ENCODE data around the gene NTS.
A peak's percentile ranks its signal among the peaks of the same experiment; 100 is the strongest.

The NTS gene

GRCh38 chr12:85874031-85874461 lies at the start of gene NTS:
NTS (plus strand) TSS chr12:85874295; CDS start chr12:85874404, 109 bp downstream.
- DNase-seq (ENCODE audit: low read depth), result no peak
- in situ Hi-C loops (cut with HindIII; ENCODE audit: low sequenced_read_pairs), result loop anchor here (25.0 kb wide), 2 partner anchors 312 to 387 kb away; no protein-coding TSS in a partner anchor
- peak; percentile 17 for TF ChIP-seq CTCF (IDR thresholded peaks at IDR 0.05; ENCODE audit: low read depth, low read length, missing control alignments)
- no peak within 1 kb of the TSS for H3K4me3 ChIP-seq (ENCODE audit: low read depth, low read length)

DNA sequence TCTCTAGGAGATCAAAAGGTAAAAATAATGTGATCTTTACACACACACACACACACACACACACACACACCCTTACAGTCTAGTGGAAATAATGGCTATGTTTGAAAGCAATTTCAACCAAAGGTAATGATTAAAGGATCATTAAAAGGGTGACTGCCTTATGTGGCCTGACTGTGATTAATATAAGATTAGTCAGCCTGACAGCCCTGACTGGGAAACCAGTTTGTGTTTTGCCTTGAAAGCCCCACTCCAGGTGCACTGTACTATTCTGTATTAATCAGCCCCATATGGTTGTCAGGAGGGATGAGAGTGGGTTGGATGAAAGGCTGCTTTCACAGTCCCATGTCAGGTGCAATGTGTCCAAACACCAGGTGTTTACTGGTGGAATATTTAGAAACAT lies 48.3 kb upstream of the NTS start:
- no peak overlapping the region for H3K4me3 ChIP-seq (ENCODE audit: low read depth, low read length)
- no peak for DNase-seq (ENCODE audit: low read depth)
- in situ Hi-C loops (cut with HindIII; ENCODE audit: low sequenced_read_pairs), result no loop called here
- no peak for TF ChIP-seq CTCF (IDR thresholded peaks at IDR 0.05; ENCODE audit: low read depth, low read length, missing control alignments)

GRCh38 chr12:85828576-85828975 lies 45.5 kb upstream of the NTS start:
- no peak overlapping the region for H3K4me3 ChIP-seq (ENCODE audit: low read depth, low read length)
- in situ Hi-C loops (cut with HindIII; ENCODE audit: low sequenced_read_pairs), result no loop called here
- no peak for DNase-seq (ENCODE audit: low read depth)
- TF ChIP-seq CTCF (IDR thresholded peaks at IDR 0.05; ENCODE audit: low read depth, low read length, missing control alignments), result no peak

- no peak for DNase-seq (ENCODE audit: low read depth)
- no peak for TF ChIP-seq CTCF (IDR thresholded peaks at IDR 0.05; ENCODE audit: low read depth, low read length, missing control alignments)
- no peak overlapping the region for H3K4me3 ChIP-seq (ENCODE audit: low read depth, low read length)
- in situ Hi-C loops (cut with HindIII; ENCODE audit: low sequenced_read_pairs), result no loop called here
These were observed 44.7 kb upstream of the NTS start for GRCh38 chr12:85829391-85829790.

DNA sequence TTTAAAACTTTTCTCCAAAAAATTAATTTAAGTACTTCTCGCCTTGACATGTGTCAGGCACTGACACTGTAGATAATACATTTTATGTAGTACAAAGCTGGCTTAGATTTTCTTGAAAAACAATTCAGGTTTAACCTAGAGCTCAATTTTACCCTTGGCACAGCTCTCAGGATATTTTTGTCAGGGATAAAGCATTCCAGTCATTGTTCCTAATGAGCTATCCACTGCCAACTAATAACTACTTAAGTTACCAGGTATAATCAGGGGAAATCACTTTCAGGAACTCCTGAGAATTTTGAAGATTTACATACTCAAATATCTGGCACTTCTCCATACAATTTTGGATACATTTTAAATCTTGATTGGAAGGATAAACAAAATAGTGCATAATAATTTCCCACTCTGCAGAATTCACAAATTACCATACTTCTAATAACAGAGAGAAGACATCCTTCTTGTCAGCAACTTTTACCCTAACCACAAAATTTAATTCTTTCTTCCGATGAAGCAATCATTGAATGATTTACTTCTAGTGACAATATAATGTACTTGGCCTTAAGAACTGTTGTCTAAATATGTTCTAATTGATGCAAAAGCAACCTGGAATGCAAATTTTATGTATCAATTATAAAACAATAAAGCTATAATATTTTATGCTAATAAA lies 42.6 kb upstream of the NTS start:
- no peak overlapping the region for H3K4me3 ChIP-seq (ENCODE audit: low read depth, low read length)
- no peak for TF ChIP-seq CTCF (IDR thresholded peaks at IDR 0.05; ENCODE audit: low read depth, low read length, missing control alignments)
- DNase-seq (ENCODE audit: low read depth), result no peak
- in situ Hi-C loops (cut with HindIII; ENCODE audit: low sequenced_read_pairs), result no loop called here

GRCh38 chr12:85833579-85833978 lies 40.5 kb upstream of the NTS start:
- TF ChIP-seq CTCF (IDR thresholded peaks at IDR 0.05; ENCODE audit: low read depth, low read length, missing control alignments), result no peak
- peak overlapping the region; percentile 58 for H3K4me3 ChIP-seq (ENCODE audit: low read depth, low read length)
- in situ Hi-C loops (cut with HindIII; ENCODE audit: low sequenced_read_pairs), result no loop called here
- no peak for DNase-seq (ENCODE audit: low read depth)

Data from astrocyte of the cerebellum (primary cell).